ENCODE measurements around the gene GRPEL2. TPM values are rescaled to one million over a fixed set of nuclear protein-coding genes. Genes with fewer than 3 reads are reported as not detected.

The GRPEL2 gene
- total RNA-seq, 5 donors from 2014 or later (not counting 1 experiment from before 2014, with no cell fraction given): 14.2 to 38.7 (median 31.5) TPM

DNA sequence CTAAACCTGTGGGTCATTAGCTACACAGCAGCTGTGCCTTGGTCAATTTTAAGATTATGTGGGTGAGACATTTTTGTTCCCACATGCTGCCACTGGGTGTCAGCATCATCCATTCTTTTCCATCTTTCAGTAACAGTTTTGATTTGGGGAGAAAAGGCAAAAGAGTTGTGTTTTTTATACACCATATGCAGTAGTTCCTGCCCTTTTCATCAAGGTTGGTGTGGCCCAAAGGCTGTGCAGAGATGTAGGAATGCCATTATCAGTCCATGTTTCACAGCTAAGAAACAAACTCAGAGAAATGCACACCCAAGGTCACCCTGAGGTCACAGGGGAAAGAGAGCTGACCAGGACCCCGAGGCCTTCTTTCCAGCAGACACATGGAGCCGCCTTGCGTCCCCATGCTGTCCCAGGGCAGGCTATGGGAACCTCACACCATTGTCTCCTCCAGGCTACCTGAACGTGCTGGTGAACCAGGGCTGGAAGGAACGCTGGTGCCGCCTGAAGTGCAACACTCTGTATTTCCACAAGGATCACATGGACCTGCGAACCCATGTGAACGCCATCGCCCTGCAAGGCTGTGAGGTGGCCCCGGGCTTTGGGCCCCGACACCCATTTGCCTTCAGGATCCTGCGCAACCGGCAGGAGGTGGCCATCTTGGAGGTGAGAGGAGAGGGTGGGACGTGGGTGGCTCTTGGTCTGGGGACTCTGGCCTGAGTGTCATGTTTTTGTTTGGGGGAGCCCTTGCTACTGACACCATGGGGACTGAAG, 27.8 kb upstream of the GRPEL2 start:
- Mint-ChIP-seq H3K36me3 (no peaks in the 10 kb centered on the region), H3K27me3 (no peaks in the 10 kb centered on the region), H3K4me3 (no peak overlapping the region), H3K9me3 (no peaks in the 10 kb centered on the region), H3K4me1 (peaks cover 0 to 3% (median 3%) of the 10 kb centered on the region in 3 donors), H3K27ac (no peak overlapping the region)
- Histone ChIP-seq H3K27me3 (replicated peaks in 1 of 2; ENCODE audit: control insufficient read depth in 2 of 2, extremely low read depth in 1 of 2, insufficient read depth in 2 of 2, low read length in 1 of 2) (no peaks in the 10 kb centered on the region), H3K9me3 (no peaks in the 10 kb centered on the region), H3K4me1 (ENCODE audit: control insufficient read depth in 1 of 2, extremely low read depth in 1 of 2, insufficient read depth in 2 of 2, low read length in 2 of 2) (peaks cover 0 to 3% of the 10 kb centered on the region in 2 experiments), H3K27ac (ENCODE audit: low read length) (no peak overlapping the region), H3K4me3 (ENCODE audit: control insufficient read depth in 1 of 2, extremely low read depth in 1 of 2, low read length in 1 of 2) (no peak overlapping the region), H3K36me3 (ENCODE audit: control insufficient read depth in 2 of 2, extremely low read depth in 1 of 2, insufficient read depth in 1 of 2, low read length in 1 of 2) (no peaks in the 10 kb centered on the region)
- 86% methylated on average over 13 of the region's 14 CpGs for WGBS (ENCODE audit: insufficient coverage)
- POLR2A ChIA-PET: no interaction called here
- CTCF ChIA-PET: interaction anchor here (0.8 to 2.5 kb wide), 15 partner anchors 11 to 125 kb away, joined by 3 to 24 read pairs (median 4); partner anchors contain the start of genes GRPEL2 (in 1 of the 2) and PCYOX1L (in 1 of the 2)
- DNase-seq (peak in 26 of 35 experiments; percentile 14 to 77 (median 30)), ATAC-seq (replicated peaks in 1 of 4) (peak in 3 of 4 experiments; percentile 51 to 62 (median 59))

DNA sequence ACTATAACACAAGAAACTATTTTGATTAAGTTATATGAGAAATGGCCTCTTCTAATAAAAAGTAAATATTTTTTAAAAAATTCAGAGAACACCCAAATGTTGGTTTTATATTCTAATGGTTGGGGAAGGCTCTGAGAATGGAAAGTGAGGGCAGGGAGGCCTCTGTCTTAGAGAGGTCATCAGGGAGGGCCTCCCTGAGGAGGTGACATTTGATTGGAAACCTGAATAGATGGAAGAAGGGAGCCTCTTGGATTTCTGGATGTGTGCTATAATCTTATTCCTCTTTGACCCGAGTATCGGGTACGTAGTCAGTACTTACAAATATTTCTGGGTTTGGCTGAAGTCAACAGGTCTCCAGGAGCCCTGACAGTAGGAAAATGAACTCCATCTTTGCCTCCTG, 26.1 kb upstream of the GRPEL2 start:
- POLR2A ChIA-PET: no interaction called here

DNA sequence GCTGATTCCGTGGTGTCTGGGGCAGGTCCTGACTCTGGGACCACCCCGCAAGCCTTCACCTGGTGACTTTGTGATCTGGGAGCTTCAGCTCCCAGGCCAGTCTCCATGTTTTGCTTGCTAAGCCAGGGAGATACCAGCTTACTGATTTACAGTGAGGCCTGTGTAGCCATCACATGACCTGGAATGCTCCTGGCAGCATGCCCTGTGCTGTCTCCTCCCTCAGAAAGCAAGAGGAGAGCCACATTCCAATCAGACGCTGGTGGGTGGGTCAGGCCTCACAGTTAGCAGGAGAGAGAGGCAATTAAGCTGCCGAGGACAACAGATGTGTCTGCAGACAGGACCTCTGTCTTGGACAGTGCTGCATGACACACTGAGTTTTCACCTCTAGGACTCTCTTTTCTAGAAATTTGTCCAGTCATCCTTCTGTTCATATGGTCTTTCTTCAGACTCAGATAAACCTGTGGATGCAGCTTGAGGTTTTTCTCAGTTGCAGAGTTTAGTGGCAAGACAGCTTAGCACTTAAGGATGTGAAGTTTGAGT, 24.4 kb upstream of the GRPEL2 start:
- Histone ChIP-seq H3K36me3 (ENCODE audit: control insufficient read depth in 2 of 2, extremely low read depth in 1 of 2, insufficient read depth in 1 of 2, low read length in 1 of 2) (no peaks in the 10 kb centered on the region), H3K27me3 (replicated peaks in 1 of 2; ENCODE audit: control insufficient read depth in 2 of 2, extremely low read depth in 1 of 2, insufficient read depth in 2 of 2, low read length in 1 of 2) (no peaks in the 10 kb centered on the region), H3K4me1 (ENCODE audit: control insufficient read depth in 1 of 2, extremely low read depth in 1 of 2, insufficient read depth in 2 of 2, low read length in 2 of 2) (peaks cover 0 to 3% of the 10 kb centered on the region in 2 experiments), H3K9me3 (no peaks in the 10 kb centered on the region), H3K27ac (ENCODE audit: low read length) (no peak overlapping the region), H3K4me3 (ENCODE audit: control insufficient read depth in 1 of 2, extremely low read depth in 1 of 2, low read length in 1 of 2) (no peak overlapping the region)
- no peak overlapping the region for H3K4me3 Mint-ChIP-seq
- no peak overlapping the region for H3K27ac Mint-ChIP-seq
- no peak for DNase-seq
- CTCF ChIA-PET: interaction anchor here (0.6 to 4.2 kb wide), 10 partner anchors 20 to 125 kb away, joined by 3 to 19 read pairs (median 4); no protein-coding TSS in a partner anchor
- no peak for ATAC-seq (replicated peaks in 1 of 4)
- peaks cover 0 to 5% (median 0%) of the 10 kb centered on the region in 3 donors for H3K9me3 Mint-ChIP-seq
- whole genome bisulfite sequencing (ENCODE audit: insufficient coverage): 78% methylated on average over 4 of the region's 4 CpGs
- no peaks in the 10 kb centered on the region for H3K36me3 Mint-ChIP-seq
- H3K27me3 Mint-ChIP-seq: no peaks in the 10 kb centered on the region
- POLR2A ChIA-PET: interaction anchor here in 1 of 2 donors (0.7 kb wide), 1 partner anchor 38 kb away, joined by 3 read pairs; no protein-coding TSS in a partner anchor
- peaks cover 0 to 3% (median 3%) of the 10 kb centered on the region in 3 donors for H3K4me1 Mint-ChIP-seq

More for the DNA sequence above, 26.1 kb upstream of the GRPEL2 start:
- DNase-seq (no peak), ATAC-seq (replicated peaks in 1 of 4) (no peak)
- no peak overlapping the region for H3K4me3 ChIP-seq (ENCODE audit: control insufficient read depth in 1 of 2, extremely low read depth in 1 of 2, low read length in 1 of 2)
- no peaks in the 10 kb centered on the region for H3K9me3 ChIP-seq
- no peaks in the 10 kb centered on the region for H3K27me3 Mint-ChIP-seq
- no peaks in the 10 kb centered on the region for H3K27me3 ChIP-seq (replicated peaks in 1 of 2; ENCODE audit: control insufficient read depth in 2 of 2, extremely low read depth in 1 of 2, insufficient read depth in 2 of 2, low read length in 1 of 2)
- H3K9me3 Mint-ChIP-seq: peaks cover 0 to 4% (median 0%) of the 10 kb centered on the region in 3 donors
- H3K27ac ChIP-seq (ENCODE audit: low read length): no peak overlapping the region
- CTCF ChIA-PET: interaction anchor here (0.6 to 4.2 kb wide), 8 partner anchors 22 to 126 kb away, joined by 3 to 19 read pairs (median 6); partner anchors contain the start of gene GRPEL2 (in 1 of the 2)
- H3K36me3 ChIP-seq (ENCODE audit: control insufficient read depth in 2 of 2, extremely low read depth in 1 of 2, insufficient read depth in 1 of 2, low read length in 1 of 2): no peaks in the 10 kb centered on the region
- no peak overlapping the region for H3K27ac Mint-ChIP-seq
- H3K4me1 ChIP-seq (ENCODE audit: control insufficient read depth in 1 of 2, extremely low read depth in 1 of 2, insufficient read depth in 2 of 2, low read length in 2 of 2): peaks cover 0 to 3% of the 10 kb centered on the region in 2 experiments
- H3K36me3 Mint-ChIP-seq: no peaks in the 10 kb centered on the region
- H3K4me1 Mint-ChIP-seq: peaks cover 0 to 3% (median 3%) of the 10 kb centered on the region in 3 donors
- no peak overlapping the region for H3K4me3 Mint-ChIP-seq
- WGBS (ENCODE audit: insufficient coverage): 100% methylated on average over 2 of the region's 3 CpGs

DNA sequence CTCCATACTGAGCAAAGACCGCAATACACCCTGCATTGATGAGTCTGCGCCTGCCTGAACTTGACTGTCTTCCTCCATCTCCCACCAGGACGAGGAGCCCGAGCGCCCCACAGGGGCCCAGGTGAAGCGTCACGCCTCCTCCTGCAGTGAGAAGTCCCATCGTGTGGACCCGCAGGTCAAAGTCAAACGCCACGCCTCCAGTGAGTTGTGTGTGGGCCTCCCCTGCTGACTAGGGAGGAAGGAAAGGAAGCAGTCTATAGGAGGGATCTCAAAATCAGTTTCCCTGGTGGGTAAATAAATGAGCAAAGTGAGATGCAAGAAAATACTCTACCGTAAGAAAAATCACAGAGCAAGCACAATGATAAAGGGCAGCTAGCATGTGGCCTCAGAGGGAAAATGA, 22.8 kb upstream of the GRPEL2 start:
- no peak overlapping the region for H3K4me3 ChIP-seq (ENCODE audit: control insufficient read depth in 1 of 2, extremely low read depth in 1 of 2, low read length in 1 of 2)
- H3K9me3 ChIP-seq: no peaks in the 10 kb centered on the region
- POLR2A ChIA-PET: interaction anchor here in 1 of 2 donors (0.6 to 0.9 kb wide), 2 partner anchors 10 to 35 kb away, joined by 4 to 9 read pairs; partner anchors contain the start of gene PCYOX1L
- CTCF ChIA-PET: interaction anchor here (1.0 to 4.2 kb wide), 5 partner anchors 45 to 117 kb away, joined by 3 to 19 read pairs (median 4); no protein-coding TSS in a partner anchor
- H3K4me1 ChIP-seq (ENCODE audit: control insufficient read depth in 1 of 2, extremely low read depth in 1 of 2, insufficient read depth in 2 of 2, low read length in 2 of 2): peaks cover 0 to under 1% of the 10 kb centered on the region in 2 experiments
- DNase-seq (no peak), ATAC-seq (replicated peaks in 1 of 4) (no peak)
- no peak overlapping the region for H3K27ac ChIP-seq (ENCODE audit: low read length)
- no peaks in the 10 kb centered on the region for H3K27me3 Mint-ChIP-seq
- WGBS (ENCODE audit: insufficient coverage): 95% methylated on average over 11 of the region's 12 CpGs
- no peaks in the 10 kb centered on the region for H3K36me3 Mint-ChIP-seq
- no peak overlapping the region for H3K4me3 Mint-ChIP-seq
- H3K9me3 Mint-ChIP-seq: peaks cover 0 to 5% (median 0%) of the 10 kb centered on the region in 3 donors
- no peaks in the 10 kb centered on the region for H3K36me3 ChIP-seq (ENCODE audit: control insufficient read depth in 2 of 2, extremely low read depth in 1 of 2, insufficient read depth in 1 of 2, low read length in 1 of 2)
- no peaks in the 10 kb centered on the region for H3K4me1 Mint-ChIP-seq
- H3K27me3 ChIP-seq (replicated peaks in 1 of 2; ENCODE audit: control insufficient read depth in 2 of 2, extremely low read depth in 1 of 2, insufficient read depth in 2 of 2, low read length in 1 of 2): no peaks in the 10 kb centered on the region
- no peak overlapping the region for H3K27ac Mint-ChIP-seq

DNA sequence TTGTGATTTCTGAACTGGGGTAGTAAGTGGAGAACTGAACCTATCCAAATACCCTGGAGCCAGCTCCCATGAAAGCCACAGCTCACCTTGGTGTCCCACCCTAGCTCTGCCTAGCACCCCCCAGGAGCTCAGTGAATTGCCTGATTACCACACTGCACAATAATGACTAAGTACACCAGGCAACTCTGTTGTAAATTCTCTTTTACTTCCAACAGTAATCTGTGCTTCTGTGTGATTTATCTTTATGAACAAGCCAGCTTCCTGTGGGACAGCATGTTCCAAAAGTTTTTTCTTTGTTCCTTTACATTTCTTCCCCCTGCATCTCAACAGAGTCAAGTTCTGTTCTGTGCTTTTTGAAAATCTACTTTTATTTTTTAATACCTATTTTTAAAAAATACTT, 22.1 kb upstream of the GRPEL2 start:
- Mint-ChIP-seq H3K27ac (no peak overlapping the region), H3K27me3 (no peaks in the 10 kb centered on the region), H3K4me1 (no peaks in the 10 kb centered on the region), H3K36me3 (no peaks in the 10 kb centered on the region), H3K9me3 (peaks cover 0 to 5% (median 0%) of the 10 kb centered on the region in 3 donors), H3K4me3 (no peak overlapping the region)
- Histone ChIP-seq H3K27me3 (replicated peaks in 1 of 2; ENCODE audit: control insufficient read depth in 2 of 2, extremely low read depth in 1 of 2, insufficient read depth in 2 of 2, low read length in 1 of 2) (no peaks in the 10 kb centered on the region), H3K9me3 (no peaks in the 10 kb centered on the region), H3K27ac (ENCODE audit: low read length) (no peak overlapping the region), H3K4me3 (ENCODE audit: control insufficient read depth in 1 of 2, extremely low read depth in 1 of 2, low read length in 1 of 2) (no peak overlapping the region), H3K4me1 (ENCODE audit: control insufficient read depth in 1 of 2, extremely low read depth in 1 of 2, insufficient read depth in 2 of 2, low read length in 2 of 2) (no peaks in the 10 kb centered on the region), H3K36me3 (ENCODE audit: control insufficient read depth in 2 of 2, extremely low read depth in 1 of 2, insufficient read depth in 1 of 2, low read length in 1 of 2) (no peaks in the 10 kb centered on the region)
- DNase-seq (no peak), ATAC-seq (replicated peaks in 1 of 4) (no peak)
- POLR2A ChIA-PET: interaction anchor here in 1 of 2 donors (0.9 kb wide), 1 partner anchor 34 kb away, joined by 9 read pairs; the partner anchor contains the start of gene PCYOX1L
- CTCF ChIA-PET: interaction anchor here (0.6 to 1.2 kb wide), 5 partner anchors 45 to 117 kb away, joined by 3 to 4 read pairs (median 3); no protein-coding TSS in a partner anchor

DNA sequence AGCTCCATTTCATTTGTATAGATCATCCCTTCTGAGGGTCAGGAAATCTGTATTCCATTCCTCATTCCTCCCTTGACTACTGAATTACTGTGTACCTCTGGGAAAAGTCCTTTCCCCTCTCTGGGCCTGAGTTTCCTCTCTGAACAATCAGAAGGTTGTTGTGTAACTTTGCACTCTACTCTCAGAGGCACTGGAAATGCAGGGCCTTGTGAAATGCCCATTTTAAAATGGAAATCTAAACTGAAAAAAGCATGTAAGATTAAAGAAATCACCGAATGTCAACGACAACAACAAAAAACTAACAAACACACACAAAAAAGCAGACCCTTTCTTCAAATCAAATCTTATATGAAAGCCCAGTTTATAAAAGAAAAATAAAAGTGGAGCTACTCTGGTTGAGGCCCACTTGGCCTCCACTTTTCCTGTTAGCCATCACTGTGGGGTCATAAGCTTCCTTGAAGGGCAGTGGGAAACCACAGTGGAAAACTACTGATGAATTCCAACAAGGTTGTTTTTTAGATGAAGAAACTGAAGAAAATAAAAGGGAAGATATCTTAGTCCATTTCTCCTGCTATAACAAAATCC, 21.6 kb upstream of the GRPEL2 start:
- DNase-seq (no peak), ATAC-seq (replicated peaks in 1 of 4) (no peak)
- Histone ChIP-seq H3K36me3 (ENCODE audit: control insufficient read depth in 2 of 2, extremely low read depth in 1 of 2, insufficient read depth in 1 of 2, low read length in 1 of 2) (no peaks in the 10 kb centered on the region), H3K4me1 (ENCODE audit: control insufficient read depth in 1 of 2, extremely low read depth in 1 of 2, insufficient read depth in 2 of 2, low read length in 2 of 2) (no peaks in the 10 kb centered on the region), H3K27me3 (replicated peaks in 1 of 2; ENCODE audit: control insufficient read depth in 2 of 2, extremely low read depth in 1 of 2, insufficient read depth in 2 of 2, low read length in 1 of 2) (no peaks in the 10 kb centered on the region), H3K27ac (ENCODE audit: low read length) (no peak overlapping the region), H3K4me3 (ENCODE audit: control insufficient read depth in 1 of 2, extremely low read depth in 1 of 2, low read length in 1 of 2) (no peak overlapping the region), H3K9me3 (no peaks in the 10 kb centered on the region)
- Mint-ChIP-seq H3K27ac (no peak overlapping the region), H3K4me1 (no peaks in the 10 kb centered on the region), H3K9me3 (peaks cover 0 to 5% (median 0%) of the 10 kb centered on the region in 3 donors), H3K27me3 (no peaks in the 10 kb centered on the region), H3K36me3 (no peaks in the 10 kb centered on the region), H3K4me3 (no peak overlapping the region)
- WGBS (ENCODE audit: insufficient coverage): no CpG with 5 or more reads among the region's 2 CpGs
- CTCF ChIA-PET: interaction anchor here (0.6 to 1.2 kb wide), 6 partner anchors 29 to 116 kb away, joined by 3 to 4 read pairs (median 3); no protein-coding TSS in a partner anchor
- POLR2A ChIA-PET: interaction anchor here in 1 of 2 donors (0.9 kb wide), 1 partner anchor 34 kb away, joined by 9 read pairs; the partner anchor contains the start of gene PCYOX1L
